Activated CD4-positive, alpha-beta T cell treated with anti-CD3 and anti-CD28 coated beads for 1 hour (primary cell): Measurements from ENCODE around the gene LRIG1.

Source experiments
- DNase-seq: peaks from one replicate; pipeline ENCODE4 v3.0.0-alpha.2; 2020

The LRIG1 gene

DNA sequence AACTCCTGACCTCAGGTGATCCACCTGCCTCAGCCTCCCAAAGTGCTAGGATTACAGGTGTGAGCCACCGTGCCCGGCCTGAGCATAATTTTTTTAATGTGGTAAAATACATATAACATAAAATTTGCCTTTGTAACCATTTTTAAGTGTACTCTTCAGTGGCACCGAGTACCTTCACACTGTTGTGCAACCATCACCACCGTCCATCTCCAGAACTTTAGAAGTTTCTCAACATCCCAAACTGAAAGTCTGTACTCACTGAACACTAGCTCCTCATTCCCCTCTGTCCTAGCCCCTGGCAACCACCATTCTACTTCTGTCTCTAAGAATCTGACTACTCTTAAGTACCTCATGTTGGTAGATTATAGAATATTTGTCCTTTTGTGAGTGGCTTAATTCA is 35.2 kb downstream of the LRIG1 start:
- no peak for DNase-seq

DNA sequence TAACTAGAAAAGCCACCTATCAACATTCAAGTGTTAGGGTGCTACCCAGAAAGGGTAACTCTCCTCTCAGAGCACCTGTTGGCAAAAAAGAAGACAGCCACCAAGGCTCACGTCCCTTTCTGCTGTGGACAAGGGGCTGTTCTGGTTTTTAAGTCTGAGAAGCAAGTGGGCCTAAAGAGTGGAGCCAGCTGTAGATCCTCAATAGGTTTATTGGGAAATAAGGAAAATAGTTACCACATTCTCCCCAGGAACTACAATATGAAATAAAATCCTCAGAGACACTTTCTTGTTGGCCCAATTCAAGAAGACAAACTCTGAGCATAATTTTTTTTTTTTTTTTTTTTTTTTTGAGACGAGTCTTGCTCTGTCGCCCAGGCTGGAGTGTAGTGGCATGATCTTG is 35.8 kb downstream of the LRIG1 start:
- no peak for DNase-seq

DNA sequence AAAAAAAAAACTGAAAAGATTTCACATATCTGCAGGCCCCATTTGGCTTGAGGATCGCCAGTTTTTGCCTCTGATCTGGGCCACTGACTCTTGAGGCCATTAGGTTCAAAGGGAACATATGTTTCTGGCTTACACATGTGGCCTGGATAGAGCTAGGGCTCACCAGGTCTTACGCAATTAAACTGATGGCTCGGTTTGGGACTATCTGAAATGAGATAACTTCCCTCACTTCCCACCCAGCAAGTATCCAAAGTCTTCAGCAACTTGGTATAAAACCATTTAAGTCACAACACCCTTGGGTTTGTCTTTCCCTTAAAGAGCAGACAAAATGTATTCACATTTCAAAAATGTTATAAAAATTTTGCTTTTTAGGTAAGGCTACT is 36.3 kb downstream of the LRIG1 start:
- no peak for DNase-seq

DNA sequence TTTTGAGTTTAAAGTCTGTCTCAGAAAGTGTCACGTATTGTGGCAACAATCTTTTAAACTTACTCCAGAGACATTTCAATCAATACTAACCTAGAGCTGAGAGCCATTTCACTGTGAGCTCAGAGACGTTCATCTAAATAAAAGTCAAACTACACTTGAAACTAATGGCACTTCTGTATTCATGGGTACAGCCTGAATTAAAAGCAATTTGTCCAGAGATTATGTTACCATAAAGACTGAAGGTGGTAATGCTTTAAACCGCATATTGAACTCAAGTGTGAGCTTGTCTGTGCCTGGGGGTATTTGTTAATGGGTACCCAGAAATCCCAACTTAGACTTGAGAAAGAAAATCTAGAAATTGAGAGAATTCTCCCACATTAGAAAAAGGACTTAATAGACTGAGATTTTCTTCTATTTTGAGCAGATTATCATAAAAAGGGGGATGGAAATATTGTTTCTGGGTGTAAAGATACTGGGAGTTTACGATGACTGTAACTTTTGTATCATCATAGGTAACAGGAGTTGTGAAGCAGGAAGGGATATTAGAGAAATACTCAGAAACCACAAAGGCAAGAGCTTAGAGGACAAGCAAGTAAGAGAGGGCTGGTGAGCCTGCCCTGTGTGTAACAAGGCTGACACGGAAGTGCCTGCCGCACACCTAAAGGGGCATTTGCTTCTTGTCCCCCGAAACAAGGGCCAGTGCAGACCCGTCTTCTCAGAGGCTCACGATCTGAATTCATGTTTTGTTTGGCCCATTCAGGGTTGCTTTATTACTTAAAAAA is 36.9 kb downstream of the LRIG1 start:
- no peak for DNase-seq

DNA sequence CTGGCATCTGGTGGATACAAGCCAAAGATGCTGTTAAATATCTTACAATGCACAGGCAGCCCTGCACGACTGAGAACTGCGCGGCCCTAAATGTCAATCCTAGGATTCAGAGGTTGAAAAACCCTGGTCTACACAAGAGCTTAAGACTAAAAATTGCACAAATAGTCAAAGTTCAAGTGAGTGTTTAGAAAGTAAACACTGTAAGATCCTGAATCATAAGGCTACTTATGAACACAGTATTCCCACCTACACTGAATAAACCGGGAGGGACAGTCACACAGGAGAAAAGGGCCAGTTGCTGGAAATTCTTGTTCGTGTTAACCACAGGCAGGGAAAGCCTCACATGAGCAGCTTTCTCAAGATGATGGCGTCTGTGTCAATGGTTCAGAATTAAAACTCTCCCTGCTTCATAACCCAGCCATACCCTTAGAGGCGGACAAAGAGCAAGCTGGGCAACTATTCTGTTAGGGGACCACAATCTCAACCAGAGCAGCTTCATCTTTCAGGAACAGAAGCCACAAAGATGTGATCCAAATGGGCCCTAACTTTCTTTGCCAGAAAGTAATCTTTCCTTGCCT is 37.7 kb downstream of the LRIG1 start:
- DNase-seq, result no peak

DNA sequence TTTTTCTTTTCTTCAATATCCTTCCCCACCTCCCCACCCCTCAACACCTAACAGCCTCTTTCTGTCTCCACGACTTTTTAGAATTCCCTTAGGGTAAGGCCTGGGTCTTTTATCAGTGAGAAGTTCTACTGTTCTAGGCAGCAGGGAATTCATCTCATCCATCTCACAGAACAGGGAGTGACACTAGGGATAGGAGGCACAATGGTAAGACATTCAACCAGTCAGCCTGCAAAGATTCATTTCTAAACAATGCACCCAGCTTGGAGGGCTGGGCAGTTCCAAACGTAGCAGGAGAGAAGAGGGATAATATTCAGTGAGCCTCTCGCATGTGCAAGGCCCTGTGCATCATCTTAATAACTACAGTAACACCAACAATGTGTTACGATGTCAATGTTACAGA is 43.6 kb downstream of the LRIG1 start:
- DNase-seq, result no peak

DNA sequence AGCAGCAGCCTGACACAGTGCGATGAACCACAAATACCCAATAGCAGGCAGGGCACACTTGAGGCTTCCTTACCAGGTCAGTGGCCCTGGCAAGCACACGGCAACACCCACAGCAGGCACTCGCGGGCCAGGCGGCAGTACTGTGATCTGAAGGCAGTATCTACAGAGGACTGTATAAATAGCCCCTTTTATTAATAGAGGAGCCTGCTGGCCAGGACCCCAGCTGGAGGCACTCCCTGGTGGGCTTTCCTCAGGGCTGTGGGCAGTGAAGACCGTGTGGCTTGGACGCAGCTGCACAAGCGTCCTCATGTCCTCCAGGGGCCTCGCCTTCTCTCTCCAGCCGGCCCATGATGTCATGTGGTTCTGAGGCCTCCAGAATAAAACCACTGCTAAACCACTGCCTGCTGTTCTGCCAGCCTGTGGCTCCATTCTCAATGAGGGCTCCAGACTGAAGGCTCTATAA is 44.1 kb downstream of the LRIG1 start:
- DNase-seq, result no peak

DNA sequence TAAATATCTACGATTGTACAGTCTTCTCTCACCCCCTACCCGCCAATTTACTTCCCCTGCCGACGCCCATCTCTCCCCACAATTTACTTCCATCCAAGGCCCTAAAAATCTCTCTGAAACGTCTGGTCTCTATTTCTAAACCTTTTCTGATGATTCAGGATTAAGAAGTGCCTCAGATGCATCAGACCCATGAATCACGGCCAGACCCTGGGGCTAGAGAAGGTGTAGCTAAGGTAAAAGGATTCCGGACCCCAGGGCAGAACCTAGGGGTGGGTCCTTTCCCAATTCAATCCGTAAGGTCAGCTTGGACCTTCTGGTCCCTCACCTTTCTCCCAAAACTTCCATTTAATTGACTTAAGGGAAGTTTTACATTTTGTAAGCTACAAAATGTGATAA is 46.4 kb downstream of the LRIG1 start:
- DNase-seq, result no peak

DNA sequence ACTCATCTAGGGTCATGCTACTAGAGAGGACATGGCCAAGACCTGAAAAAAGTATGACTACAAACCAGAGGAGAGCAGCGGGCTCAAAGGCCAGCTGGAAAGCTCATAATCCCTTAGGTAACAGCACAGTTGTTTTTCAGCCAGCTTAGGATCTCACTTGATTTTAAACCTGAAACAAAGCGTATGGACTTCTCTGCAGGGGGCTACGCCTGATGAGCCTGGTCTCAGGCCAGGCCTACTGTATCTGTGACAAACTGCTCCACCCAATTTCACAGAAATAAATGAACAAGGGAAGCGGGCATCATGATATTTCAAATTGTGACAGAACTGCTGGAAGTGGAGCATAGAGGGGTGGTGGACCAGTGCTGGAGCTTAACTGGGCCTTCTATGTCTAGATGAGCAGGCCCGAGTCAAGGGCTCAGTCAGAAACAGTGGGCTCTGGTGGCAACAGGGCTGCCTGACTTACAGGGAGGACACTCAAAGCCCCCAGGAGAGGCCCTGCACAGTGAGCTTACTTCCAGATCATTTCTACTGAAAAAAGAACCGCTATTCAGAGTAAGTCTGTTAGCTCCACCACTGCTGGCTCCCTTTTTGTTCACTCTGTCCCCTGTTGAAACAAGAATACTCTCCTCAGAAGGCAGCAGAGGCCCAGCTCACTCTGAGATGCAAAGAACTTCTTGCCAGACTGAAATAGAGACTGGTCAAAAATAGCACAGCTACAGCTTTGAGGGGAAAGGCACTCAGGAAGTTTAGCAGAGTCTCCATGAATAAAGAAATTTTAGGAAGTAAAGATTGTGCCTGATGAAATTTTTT is 47.0 kb downstream of the LRIG1 start:
- DNase-seq, result no peak

DNA sequence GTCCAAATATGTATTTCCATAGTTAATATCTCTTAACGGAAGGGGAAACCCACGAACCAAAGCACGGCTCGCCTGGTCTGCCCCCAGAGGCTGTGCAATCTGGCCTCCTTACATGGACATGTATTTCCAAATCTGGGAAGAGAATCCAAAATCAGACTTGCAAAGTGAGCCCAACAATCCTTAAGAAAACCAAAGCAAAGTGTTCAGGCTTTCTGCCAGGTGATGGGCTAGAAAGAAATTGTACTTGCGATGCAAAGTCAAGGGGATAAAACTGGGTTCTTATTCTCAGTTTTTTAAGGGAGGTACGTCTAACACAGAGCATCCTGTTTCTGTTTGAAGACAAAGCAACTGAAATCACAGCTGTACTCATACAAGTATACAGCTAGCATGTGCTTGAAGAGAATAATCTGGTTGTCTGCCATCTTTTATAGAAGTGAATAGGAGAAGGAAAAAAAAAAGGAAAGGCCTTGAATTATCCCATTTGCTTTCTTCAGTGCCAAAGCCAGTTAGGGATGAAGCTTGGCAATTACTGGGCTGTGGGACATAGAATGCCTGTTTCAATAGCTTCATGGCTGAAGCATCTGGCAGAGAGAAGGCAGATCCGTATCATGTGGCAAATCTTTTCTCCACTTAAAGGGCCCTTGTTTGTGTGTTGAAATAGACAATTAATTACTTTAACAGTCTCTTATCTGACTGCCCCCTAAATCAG is 48.4 kb downstream of the LRIG1 start:
- no peak for DNase-seq

DNA sequence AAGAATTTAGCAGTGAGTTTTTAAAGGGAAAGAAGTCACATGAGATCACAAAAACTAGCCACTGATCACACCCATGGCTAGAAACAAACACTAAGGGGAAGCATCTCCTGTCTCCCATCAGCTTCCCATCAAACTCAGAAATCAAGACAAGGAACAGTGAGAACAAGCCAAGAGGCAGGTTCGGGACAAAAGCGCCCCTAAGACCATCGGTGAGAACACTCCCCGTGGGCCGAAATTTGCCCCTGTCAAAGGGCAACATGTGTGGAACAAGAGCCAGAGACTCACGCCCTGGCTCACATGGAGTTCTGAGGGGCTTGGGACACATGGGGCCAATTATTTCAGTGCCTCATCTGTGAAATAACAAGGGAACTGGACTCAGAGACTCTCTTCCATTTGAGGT is 49.1 kb downstream of the LRIG1 start:
- no peak for DNase-seq

DNA sequence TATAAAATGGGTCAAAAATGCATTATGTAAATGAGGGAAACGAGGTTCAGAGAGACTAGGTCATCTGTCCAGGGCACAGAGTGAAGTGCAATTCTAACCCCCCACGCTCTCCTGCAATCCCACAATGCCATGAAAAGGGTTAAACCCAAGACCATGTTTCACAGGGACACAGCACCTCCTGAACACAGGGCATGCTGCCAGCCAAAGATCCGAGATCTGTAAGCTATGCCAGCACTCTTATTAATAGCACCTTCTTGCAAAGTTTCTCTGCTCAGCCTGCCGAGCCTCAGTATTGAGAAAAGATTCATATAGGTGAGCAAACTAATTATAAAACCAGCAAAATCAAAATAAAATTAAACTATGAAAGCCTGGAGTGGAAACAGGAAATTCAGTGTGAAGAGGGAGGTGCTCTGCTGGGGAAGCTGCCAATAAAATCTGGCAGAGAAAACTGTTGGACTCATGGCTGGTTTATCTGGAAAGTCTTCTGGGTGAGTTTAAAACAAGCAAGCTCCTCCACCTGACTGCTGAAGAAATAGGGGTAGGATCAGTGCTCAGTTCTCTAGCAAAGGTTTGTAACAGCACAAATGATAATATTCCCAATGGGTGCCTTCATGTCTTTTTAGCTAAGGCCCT is 50.3 kb downstream of the LRIG1 start:
- no peak for DNase-seq

DNA sequence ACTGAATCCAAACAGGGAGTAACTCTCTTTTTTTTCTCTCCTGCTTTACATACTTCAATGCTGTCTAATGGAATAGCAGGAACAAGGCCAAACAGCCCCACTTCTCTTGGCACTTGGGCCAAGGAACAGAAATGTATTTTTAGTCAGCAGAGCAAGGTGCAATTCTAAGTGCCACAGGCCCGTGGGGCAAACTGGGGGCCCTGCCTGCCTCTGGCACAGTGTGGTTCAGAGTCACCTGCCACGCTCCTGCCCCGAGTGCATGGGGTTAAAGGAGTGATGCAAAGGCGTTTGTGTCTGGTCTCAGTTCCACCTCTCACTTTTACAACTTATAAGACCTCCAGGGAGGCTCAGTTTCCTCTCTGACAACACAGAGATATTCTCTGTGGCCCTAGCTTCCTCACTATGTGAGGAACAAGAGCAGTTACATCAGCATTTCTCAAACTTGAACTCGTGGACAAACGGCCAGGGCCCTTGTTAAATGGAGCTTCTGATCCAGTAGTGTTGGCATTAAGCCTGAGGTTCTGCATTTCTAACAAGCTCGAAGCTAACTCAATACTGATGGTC is 51.3 kb downstream of the LRIG1 start:
- DNase-seq, result no peak

DNA sequence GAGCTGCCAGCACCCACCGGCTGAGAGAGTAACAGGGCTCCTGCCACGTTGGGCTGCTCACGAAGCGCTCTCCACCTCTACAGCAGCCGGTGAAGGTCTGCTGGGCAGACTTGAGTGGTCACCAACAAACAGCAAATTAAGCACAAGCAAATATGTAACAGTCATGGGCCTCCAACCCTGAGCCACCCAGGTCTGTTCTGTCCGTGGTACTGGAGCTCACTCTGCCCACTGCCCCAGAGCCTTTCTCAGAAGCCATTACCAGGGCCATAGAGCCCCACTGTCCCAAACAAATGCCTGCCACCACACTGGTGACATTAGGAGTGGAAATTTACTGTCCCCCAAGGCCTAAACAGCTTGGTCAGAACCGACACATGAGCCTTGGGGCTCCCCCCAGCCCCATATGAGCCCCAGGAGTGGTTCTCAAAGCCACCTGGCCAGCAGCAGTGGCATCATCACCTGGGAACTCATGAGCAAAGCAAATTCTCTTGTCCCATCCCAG is 56.6 kb downstream of the LRIG1 start:
- no peak for DNase-seq

DNA sequence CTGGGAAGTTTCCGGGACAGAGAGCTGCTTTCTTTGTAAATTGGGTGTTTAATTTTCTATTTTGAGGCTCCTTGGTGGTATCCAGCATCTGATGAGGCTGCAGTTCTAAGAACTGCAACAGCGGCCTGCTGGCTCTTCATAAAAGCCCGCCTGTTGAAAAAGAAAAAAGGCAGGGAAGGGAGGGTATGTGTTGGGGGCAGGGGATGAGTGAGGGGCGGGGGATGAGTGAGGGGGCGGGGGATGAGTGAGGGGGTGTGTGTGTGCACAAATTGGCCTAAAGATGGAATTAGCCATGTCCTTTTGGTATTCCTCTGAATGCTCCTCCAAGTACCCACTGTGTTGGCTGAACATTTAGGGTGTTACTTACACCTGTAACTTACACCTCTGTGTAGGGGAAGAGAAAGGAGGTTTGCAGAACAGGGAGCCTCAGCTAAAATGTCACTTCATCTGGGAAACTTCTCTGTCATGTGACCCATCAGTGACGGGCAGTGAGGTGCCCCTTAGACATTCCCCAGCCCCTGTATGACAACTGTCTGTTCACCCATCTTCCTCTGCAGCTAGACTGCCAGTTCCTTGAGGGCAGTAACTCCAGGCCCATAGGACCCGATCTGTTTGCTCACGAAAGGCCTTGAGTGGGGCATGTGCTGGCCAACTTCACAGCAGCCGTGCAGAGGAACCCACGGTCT is 57.6 kb downstream of the LRIG1 start:
- DNase-seq, result no peak

DNA sequence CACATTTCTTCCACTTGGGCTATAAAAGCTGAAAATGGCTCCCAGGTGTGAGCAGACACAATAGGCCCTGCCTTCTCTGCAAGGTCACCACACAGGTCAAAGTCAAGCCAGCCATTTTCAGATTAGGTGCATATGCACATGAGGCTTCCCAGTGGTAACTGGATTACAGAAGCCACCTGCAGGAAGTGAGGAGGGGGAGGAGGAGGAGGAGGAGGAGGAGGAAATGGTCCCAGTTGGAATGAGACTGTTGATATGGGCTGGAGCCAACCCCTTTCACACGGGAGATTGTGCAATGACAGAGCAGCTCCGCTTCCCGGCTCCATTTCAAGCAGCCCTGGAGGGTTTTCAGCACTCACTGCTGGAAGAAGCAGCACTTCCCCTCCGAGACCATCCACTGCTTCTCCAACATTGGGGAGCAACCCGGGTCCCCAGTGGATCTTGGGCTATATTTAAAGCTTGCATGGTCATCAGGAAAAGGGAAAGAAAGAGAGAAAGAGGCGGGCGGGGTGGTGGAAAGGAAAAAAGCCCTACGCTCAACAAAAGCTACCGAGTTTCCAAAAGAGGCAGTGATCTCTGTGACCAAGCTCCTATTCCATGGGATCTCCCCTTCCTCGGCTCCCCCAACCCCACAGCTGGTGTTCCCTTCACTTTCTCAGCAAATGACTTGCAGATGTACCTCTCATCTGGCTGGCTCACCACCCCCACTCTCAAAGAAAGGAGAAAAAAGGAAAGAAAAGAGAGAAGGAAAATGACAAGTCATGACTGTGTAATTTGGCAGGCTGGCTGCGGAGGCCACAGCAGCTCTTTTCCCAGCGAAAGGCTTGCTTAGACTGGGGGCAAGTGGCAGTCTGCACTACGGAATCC is 58.3 kb downstream of the LRIG1 start:
- DNase-seq, result no peak

DNA sequence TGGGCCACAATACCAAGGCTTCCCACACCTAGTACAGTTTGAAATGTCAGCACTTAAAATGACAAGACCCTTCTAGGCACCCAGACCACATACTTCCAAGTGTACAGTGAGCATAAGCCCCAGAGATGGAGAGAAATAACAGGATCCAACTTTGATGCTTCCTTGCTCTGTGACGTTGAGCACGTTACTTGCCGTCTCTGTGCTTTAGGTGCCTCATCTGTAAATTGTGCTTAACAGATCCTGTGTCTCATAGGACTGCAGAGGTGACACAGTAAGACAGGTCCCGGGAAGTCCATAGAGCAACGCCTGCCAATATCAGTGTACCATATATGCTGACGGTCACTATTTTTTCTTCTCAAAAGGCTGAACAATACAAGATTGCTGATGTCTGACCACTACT is 59.1 kb downstream of the LRIG1 start:
- DNase-seq, result no peak

DNA sequence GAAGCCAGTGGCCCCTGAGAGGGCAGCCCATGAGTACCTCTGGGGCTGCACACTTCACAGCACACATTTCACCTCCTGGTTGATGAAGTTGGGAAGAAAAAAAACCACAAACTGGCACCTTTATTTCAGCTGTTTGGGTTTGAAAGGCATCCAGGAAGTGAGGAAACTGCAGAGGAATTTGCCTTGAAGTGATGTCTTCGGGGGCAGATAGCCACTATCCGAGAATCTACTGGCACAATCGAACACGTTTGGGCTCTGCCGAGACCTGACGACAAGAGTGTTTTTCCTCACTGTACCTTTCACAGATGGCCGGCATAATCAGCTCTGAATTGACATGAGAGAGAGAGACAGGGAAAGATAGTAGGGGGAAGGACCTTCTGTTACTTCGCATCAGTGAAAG is 59.7 kb downstream of the LRIG1 start:
- no peak for DNase-seq

DNA sequence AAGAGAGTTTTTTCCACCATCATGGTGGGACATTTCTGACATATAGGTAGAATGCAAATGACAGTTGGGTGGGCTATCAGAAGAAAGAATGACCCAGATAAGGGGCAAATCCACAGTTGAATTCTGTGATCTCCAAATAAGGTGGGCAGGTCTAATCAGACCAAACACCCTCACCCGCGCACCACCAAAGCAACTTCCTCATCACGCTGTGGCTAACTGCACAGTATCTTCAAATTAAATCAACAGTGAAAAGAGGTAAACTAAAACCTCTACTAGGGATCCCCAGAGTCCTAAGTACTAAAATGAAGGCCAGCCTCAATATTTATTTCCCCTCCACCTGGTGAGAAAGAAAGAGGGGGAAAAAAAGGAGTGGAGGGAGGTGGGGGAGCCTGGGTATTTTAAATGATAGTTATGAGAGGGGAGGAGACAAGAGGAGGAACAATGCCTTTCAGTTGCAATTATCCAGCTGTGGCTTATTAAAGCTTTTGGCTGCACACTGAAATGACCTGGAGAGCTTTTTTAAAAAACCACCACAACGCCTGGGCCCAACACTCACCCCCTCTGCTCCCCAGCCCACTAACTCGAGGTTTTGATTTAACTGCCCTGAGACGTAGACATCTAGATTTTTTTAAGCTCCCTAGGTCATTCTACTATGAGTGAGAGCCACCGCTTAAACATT is 61.0 kb downstream of the LRIG1 start:
- DNase-seq, result no peak

DNA sequence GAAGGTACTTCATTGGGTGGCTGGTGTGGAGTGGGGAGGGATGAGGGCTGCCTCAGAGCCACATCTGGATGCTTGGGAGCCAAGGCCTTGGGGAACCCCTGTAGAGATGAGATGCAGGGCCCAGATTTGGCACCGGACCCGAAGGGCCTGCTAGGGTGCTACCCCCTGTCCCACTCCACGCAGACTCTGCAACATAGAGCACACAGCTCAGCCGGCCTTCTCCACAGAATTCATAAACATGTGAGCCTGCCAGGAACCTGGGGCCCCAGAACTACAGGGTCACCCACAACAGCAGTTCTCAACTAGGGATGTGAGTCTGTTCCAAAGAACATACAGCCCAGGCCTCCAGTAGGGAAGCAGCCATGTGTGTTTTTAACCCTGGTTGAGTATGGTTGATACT is 62.8 kb downstream of the LRIG1 start:
- no peak for DNase-seq
